Muscle layer of duodenum (tissue), 2 donors: Measurements from ENCODE around the gene SGK1.
"Not testable (repeated sequence)": the region's sequence is repeated elsewhere in the genome, so short reads cannot be mapped to it uniquely, and the experiment has no call there.

Experiments used
- H3K27ac ChIP-seq: one replicate; pipeline ENCODE4 v1.7.0; 2013; ENCODE audit warnings: mild to moderate bottlenecking, low read length
- H3K27me3 ChIP-seq: one replicate; pipeline ENCODE4 v1.7.0; 2013; ENCODE audit warnings: low read depth, mild to moderate bottlenecking, control low read depth, low read length
- H3K36me3 ChIP-seq, 2 donors: one replicate each; pipeline ENCODE4 v1.7.0; 2013; ENCODE audit warnings: low read length in 2 of 2, control low read depth in 1 of 2, mild to moderate bottlenecking in 1 of 2; ENCODE audit not compliant: insufficient read depth in 2 of 2, control insufficient read depth in 1 of 2
- H3K4me1 ChIP-seq, 2 donors: one replicate each; pipeline ENCODE4 v1.7.0; 2013; ENCODE audit warnings: low read length in 2 of 2, mild to moderate bottlenecking in 2 of 2, control low read depth in 1 of 2, moderate library complexity in 1 of 2; ENCODE audit not compliant: insufficient read depth in 2 of 2, control insufficient read depth in 1 of 2
- H3K4me3 ChIP-seq, 2 donors: one replicate each; pipeline ENCODE4 v1.7.0; 2013; ENCODE audit warnings: low read length in 2 of 2, low read depth in 1 of 2, mild to moderate bottlenecking in 1 of 2
- H3K9me3 ChIP-seq, 2 donors: one replicate each; pipeline ENCODE4 v1.7.0; 2013; ENCODE audit warnings: low read length in 2 of 2, control low read depth in 1 of 2, mild to moderate bottlenecking in 1 of 2; ENCODE audit not compliant: control insufficient read depth in 1 of 2
- donor health status: healthy.

SGK1 gene

DNA sequence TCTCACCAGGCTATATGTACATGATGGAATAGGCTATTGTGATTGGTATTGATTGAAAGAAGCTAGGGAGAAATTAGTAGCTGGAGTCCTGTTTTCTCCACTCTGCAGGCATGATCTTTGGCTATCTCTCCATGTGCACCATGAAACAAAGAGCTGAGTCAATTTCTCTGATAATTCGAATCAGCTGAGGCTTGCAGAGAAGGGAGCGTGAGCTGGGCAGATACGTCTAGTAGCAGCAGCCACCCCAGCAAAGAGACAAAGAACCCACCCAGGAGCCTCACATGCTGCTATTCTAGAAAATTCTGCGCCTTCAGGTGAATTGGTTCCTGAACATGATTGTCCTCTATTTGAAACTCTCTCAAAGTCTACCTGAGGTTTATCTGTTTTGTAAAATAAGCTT, 6.9 kb upstream of the SGK1 start:
- H3K4me1 ChIP-seq: no peaks in the 10 kb centered on the region
- H3K36me3 ChIP-seq: no peaks in the 10 kb centered on the region
- H3K27me3 ChIP-seq: no peaks in the 10 kb centered on the region
- no peak overlapping the region for H3K27ac ChIP-seq
- H3K9me3 ChIP-seq: peaks cover 4 to 6% of the 10 kb centered on the region in 2 donors
- no peak overlapping the region for H3K4me3 ChIP-seq

DNA sequence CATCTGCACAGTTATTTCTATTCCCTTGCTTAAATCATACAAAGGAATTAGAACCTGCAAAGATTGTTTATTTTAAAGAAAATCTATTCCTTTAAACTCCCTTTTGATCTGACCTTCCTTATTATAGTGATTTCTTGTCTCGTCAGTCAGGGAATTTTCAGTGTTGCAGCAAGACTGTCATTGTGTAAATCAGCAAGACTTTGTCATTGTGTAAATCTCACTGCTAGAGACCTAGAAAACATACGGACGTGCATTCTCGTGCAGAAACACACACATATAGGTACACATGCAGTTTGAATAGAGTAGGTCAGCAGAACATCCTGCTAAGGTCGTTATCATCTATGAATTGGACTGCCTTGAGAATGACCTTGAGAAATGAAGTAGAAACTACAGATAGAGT, 6.2 kb upstream of the SGK1 start:
- Histone ChIP-seq H3K4me3 (no peak overlapping the region), H3K27me3 (no peaks in the 10 kb centered on the region), H3K9me3 (peaks cover 4 to 6% of the 10 kb centered on the region in 2 donors), H3K36me3 (no peaks in the 10 kb centered on the region), H3K4me1 (no peaks in the 10 kb centered on the region), H3K27ac (no peak overlapping the region)

DNA sequence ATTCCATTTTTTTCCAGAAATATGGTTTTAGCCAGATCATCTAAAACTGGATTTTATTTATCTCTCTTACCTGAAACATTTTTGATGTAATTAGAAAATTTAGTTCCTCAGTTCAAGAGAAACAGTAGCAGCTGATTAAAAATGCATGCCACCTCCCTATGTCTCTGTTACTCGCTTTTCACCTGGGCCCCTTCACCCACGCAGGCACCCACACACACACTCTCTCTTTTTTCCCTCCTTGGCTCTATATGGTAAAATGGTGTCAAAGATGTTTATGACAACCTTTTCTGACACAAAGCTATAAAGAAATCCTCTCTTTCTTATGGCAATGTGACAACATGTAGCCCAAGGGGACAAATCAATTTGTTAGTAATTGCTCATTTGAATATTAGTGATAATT, 5.8 kb upstream of the SGK1 start:
- H3K27ac ChIP-seq: no peak overlapping the region

DNA sequence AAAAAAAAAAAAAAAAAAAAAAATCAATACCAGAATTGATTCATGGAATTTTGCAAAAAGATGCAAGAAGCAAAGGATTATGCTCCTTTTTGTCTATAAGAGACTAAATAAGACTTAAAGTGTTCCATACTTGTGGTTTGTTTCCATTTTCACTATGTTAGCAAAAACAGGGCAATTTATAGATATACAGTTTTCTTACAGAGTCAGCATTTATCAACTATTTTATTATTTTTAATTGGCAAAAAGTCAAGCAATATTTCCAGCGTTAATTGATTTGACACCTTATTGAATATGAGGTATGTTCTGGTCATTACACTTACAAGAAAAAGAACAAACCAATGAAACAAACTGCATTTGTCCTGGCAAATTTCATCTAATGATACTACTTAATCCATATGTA, 5.4 kb upstream of the SGK1 start:
- H3K4me1 ChIP-seq: peaks cover 0 to under 1% of the 10 kb centered on the region in 2 donors
- H3K9me3 ChIP-seq: peaks cover 4 to 6% of the 10 kb centered on the region in 2 donors
- no peak overlapping the region for H3K27ac ChIP-seq
- no peak overlapping the region for H3K4me3 ChIP-seq
- H3K27me3 ChIP-seq: no peaks in the 10 kb centered on the region
- no peaks in the 10 kb centered on the region for H3K36me3 ChIP-seq

More for the DNA sequence above, 5.8 kb upstream of the SGK1 start:
- Histone ChIP-seq H3K9me3 (peaks cover 4 to 6% of the 10 kb centered on the region in 2 donors), H3K4me1 (no peaks in the 10 kb centered on the region), H3K36me3 (no peaks in the 10 kb centered on the region), H3K4me3 (no peak overlapping the region), H3K27me3 (no peaks in the 10 kb centered on the region)

DNA sequence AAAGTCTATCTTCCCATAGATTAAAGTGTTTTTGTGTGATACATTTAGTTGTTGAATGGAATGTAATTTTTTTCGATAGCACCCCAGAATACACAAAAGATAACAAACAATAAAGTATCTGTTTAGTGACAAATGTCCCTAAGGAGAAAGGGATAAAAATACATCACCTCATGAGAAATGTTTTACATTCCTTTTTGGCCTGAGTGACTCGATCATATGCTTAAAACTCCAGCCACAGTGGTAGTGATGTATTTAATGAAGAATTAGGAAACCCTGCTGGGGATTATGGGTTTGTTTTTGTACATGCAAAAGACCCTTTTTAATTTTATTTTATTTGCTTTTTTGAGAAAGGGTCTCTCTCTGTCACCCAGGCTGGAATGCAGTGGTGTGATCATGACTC, 4.3 kb upstream of the SGK1 start:
- Histone ChIP-seq H3K4me1 (peaks cover 0 to 9% of the 10 kb centered on the region in 2 donors), H3K9me3 (peaks cover 4 to 6% of the 10 kb centered on the region in 2 donors), H3K27me3 (peaks cover 3% of the 10 kb centered on the region), H3K27ac (no peak overlapping the region), H3K4me3 (no peak overlapping the region), H3K36me3 (no peaks in the 10 kb centered on the region)

DNA sequence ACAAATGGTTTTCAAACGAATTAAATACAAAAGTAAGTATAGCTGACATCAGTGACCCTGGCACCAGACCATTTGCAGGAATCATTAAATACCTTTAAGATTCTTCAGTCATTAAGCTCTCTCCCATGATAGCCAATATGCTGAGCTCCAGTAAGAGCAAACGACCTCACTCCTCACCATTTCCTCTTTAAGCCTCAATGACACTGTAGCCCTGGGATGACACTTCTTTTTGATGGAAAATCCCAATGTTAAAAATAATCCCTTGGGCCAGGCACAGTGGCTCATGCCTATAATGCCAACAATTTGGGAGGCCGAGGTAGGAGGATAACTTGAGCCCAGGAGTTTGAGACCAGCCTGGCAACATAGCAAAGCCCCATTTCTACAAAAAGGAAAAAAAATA, 3.3 kb upstream of the SGK1 start:
- no peaks in the 10 kb centered on the region for H3K36me3 ChIP-seq
- H3K27ac ChIP-seq: no peak overlapping the region
- peaks cover 0 to 9% of the 10 kb centered on the region in 2 donors for H3K4me1 ChIP-seq
- no peak overlapping the region for H3K4me3 ChIP-seq
- H3K9me3 ChIP-seq: peaks cover 4 to 6% of the 10 kb centered on the region in 2 donors
- H3K27me3 ChIP-seq: peaks cover 7% of the 10 kb centered on the region

DNA sequence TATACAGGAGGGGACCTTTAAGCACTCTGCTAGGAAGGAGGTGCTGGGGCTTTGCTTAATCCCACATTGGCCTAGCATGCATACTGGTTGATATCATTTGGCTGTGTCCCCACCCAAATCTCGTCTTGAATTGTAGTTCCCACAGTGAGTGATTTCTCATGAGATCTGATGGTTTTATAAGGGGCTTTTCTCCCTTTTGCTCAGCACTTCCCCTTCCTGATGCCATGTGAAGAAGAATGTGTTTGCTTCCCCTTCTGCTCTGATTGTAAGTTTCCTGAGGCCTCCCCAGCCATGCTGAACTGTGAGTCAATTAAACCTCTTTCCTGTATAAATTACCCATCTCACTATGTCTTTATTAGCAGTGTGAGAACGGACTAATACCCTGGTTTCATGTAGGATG, 1.8 kb upstream of the SGK1 start:
- H3K27me3 ChIP-seq, H3K9me3 ChIP-seq, H3K27ac ChIP-seq, H3K4me3 ChIP-seq, H3K4me1 ChIP-seq, H3K36me3 ChIP-seq: not testable (repeated sequence)

DNA sequence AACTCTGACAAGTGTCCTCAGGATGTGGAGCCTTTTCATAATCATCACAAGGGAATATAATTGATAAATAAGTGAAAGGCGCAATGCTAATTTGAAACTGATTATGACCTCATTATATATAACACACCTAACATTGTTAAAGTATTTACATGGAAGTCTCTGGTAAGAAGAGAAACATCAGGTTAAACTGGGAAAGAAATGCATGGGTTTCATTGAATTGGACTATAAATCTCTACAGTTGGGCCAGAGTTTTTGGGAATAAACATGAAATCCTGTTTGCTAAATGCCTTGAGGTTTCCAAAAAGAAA, 1.0 kb upstream of the SGK1 start:
- Histone ChIP-seq H3K9me3 (no peaks in the 10 kb centered on the region), H3K36me3 (no peaks in the 10 kb centered on the region), H3K27ac (no peak overlapping the region), H3K4me1 (peaks cover 0 to 9% of the 10 kb centered on the region in 2 donors), H3K27me3 (peaks cover 7% of the 10 kb centered on the region), H3K4me3 (no peak overlapping the region)

DNA sequence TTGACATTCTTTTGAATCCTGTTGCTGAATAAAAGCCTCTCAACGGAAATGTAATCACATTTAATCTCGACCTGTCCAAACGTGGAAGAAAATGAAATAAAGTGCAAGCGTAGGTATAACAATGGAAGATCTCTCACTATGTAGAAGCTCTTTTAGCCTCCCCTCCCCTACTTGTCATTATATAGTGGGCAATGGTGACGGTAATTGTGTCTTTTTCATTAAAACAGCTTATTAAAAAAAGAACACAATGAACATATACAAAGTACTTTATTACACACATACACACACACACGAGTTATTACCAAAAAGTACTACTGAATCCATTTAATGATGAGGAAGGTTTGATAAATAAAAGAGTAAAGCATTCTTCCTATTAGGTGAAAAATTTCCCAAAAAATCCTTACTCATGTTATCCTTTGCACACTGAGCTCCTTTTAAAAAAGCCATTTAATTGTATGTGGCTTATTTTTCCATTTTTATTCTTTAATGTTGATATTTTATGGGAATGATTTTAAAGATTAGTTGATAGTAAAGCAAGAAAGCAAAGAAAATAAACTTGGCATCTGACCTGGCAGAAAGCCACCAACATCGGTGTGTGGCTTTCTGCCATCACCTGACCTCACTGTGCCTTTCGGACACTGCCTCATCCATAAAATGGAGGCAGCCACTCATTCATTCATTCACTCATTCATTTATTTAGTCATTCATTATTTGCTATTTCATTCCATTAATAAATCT, 493 bp upstream of the SGK1 start:
- no peak overlapping the region for H3K27ac ChIP-seq

DNA sequence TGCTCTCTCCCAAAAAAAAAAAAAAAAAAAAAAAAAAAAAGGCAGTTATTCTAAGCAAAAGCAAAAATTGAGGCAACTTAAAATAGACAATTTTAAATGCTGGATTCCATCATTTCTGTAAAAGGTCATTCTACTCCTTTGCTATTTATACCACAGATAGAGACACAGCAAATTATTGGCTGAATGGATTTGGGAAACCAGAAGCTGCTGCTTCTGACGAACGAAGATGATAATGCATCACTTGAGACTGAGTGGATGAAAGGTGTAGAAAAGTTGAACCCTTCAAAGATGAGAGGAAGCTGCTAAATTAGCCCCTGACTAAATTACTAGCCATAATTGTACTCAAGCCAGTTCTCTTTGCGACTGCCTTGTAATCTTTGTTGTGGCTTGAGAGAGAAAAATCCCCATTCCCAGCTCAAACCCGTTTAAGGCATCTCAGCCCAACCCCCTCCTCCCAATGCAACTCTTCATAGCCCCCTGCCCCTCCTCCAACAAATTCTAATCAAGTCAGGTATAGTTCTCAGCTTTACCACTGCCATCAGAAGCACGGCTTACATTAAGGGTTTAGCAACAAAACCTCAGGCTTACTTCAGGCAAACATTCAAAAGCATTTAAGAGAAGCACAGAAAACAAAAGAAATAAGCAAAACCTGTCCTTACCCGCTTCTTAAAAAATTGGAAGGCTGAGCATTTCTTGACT, 1.0 kb downstream of the SGK1 start:
- peak overlapping the region; percentile 63 to 70 for H3K4me3 ChIP-seq
- no peaks in the 10 kb centered on the region for H3K9me3 ChIP-seq
- H3K36me3 ChIP-seq: no peaks in the 10 kb centered on the region
- no peak overlapping the region for H3K27ac ChIP-seq
- peaks cover 0 to 9% of the 10 kb centered on the region in 2 donors for H3K4me1 ChIP-seq
- H3K27me3 ChIP-seq: peaks cover 7% of the 10 kb centered on the region

More for the DNA sequence above, 493 bp upstream of the SGK1 start:
- Histone ChIP-seq H3K36me3 (no peaks in the 10 kb centered on the region), H3K9me3 (no peaks in the 10 kb centered on the region), H3K4me1 (peaks cover 0 to 9% of the 10 kb centered on the region in 2 donors), H3K4me3 (peak overlapping the region; percentile 63 to 70), H3K27me3 (peaks cover 7% of the 10 kb centered on the region)

DNA sequence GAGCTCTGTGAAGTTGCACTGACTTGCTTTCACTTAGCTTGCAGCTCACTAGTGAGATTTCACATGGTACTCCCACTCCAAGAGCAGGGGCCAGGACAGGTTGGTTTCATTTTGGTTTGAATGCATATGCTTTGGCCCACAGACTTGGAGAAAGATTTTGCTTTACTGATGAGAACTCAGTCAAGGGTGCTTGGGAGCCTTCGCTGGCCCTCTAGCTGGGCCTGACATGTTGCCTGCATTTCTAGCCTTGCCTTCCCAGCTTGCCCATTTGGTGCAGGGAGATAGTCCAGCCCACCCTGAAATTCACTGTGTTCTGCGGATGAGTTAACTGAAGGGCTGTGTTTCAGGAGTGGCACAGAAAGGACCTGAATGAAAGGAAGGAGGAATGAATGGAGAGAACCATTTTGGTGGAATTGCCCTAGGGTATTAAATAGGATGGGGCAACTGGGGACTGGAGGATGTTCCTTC, 1.9 kb downstream of the SGK1 start:
- Histone ChIP-seq H3K36me3 (no peaks in the 10 kb centered on the region), H3K4me3 (no peak overlapping the region), H3K27me3 (peaks cover 7% of the 10 kb centered on the region), H3K9me3 (no peaks in the 10 kb centered on the region), H3K27ac (no peak overlapping the region), H3K4me1 (peaks cover 0 to 9% of the 10 kb centered on the region in 2 donors)
